HL-60 (cell line): ENCODE results near the gene HIRA.

Experiments
- DNase-seq, 2 experiments: peaks; one replicate each; pipeline ENCODE4 v3.0.0-alpha.2; 2010 to 2020; ENCODE audit warnings: low read depth in 1 of 2, low spot score in 1 of 2
- H3K27ac ChIP-seq: fragments of 250-450 bp; sonication (Bioruptor Pico); replicated peaks from 2 replicates; pipeline ENCODE4 v1.5.1; 2020; ENCODE audit warnings: mild to moderate bottlenecking, moderate library complexity
- H3K27me3 ChIP-seq: fragments of 250-450 bp; sonication (Bioruptor Pico); 2 replicates; pipeline ENCODE4 v1.5.1; 2021; ENCODE audit warnings: mild to moderate bottlenecking, moderate library complexity; ENCODE audit not compliant: insufficient read depth, poor library complexity, severe bottlenecking
- H3K4me3 ChIP-seq: replicated peaks from 2 replicates; pipeline ENCODE4 v1.5.1; 2011; ENCODE audit warnings: mild to moderate bottlenecking, control low read depth, low read length; ENCODE audit not compliant: insufficient read depth
- GABPA ChIP-seq: IDR thresholded peaks from 2 replicates; pipeline ENCODE4 v1.6.1; 2012; ENCODE audit warnings: low read depth
- POLR2AphosphoS5 ChIP-seq: IDR thresholded peaks from 2 replicates; pipeline ENCODE4 v1.6.1; 2012; ENCODE audit warnings: low read depth
- REST ChIP-seq: IDR thresholded peaks from 2 replicates; pipeline ENCODE4 v1.6.1; 2012; ENCODE audit warnings: low read depth; ENCODE audit not compliant: insufficient replicate concordance
- SPI1 ChIP-seq: IDR thresholded peaks from 2 replicates; pipeline ENCODE4 v1.6.1; 2012; ENCODE audit warnings: low read depth, mild to moderate bottlenecking, borderline replicate concordance
- TF ChIP-seq, protein P1 (sequence below): IDR thresholded peaks from one replicate; pipeline ENCODE4 v1.5.1; 2011; ENCODE audit warnings: low read length, control low read depth, inconsistent platforms; ENCODE audit not compliant: insufficient read depth

The HIRA gene

DNA sequence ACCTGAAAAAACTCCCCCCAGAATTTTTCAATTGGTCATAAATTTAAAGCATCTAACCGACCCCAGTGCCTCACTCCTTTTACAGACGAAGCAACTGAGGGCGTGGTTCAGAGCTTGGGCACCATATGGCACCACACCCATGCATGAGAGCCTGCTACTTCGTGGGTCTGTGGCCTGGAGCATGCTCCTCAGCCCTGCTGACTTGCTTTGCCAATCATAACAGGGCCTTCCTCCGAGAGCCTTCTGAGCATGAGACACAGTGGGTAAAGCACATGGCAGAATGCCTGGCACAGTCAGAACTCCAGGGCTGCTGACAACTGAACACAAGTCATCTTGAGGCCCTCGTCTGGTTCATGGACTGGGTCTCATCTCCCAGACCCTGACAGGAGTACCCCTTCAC is 33.3 kb downstream of the HIRA start:
- Histone ChIP-seq H3K27ac (no peak overlapping the region), H3K4me3 (no peak overlapping the region), H3K27me3 (no peaks in the 10 kb centered on the region)
- TF ChIP-seq GABPA (no peak), SPI1 (no peak), REST (no peak), POLR2AphosphoS5 (no peak)
- TF ChIP-seq, protein P1, sequence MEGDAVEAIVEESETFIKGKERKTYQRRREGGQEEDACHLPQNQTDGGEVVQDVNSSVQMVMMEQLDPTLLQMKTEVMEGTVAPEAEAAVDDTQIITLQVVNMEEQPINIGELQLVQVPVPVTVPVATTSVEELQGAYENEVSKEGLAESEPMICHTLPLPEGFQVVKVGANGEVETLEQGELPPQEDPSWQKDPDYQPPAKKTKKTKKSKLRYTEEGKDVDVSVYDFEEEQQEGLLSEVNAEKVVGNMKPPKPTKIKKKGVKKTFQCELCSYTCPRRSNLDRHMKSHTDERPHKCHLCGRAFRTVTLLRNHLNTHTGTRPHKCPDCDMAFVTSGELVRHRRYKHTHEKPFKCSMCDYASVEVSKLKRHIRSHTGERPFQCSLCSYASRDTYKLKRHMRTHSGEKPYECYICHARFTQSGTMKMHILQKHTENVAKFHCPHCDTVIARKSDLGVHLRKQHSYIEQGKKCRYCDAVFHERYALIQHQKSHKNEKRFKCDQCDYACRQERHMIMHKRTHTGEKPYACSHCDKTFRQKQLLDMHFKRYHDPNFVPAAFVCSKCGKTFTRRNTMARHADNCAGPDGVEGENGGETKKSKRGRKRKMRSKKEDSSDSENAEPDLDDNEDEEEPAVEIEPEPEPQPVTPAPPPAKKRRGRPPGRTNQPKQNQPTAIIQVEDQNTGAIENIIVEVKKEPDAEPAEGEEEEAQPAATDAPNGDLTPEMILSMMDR, result no peak
- DNase-seq, result no peak

- H3K4me3 ChIP-seq, result no peak overlapping the region
- no peak overlapping the region for H3K27ac ChIP-seq
- TF ChIP-seq SPI1 (no peak), GABPA (no peak), POLR2AphosphoS5 (no peak), REST (no peak)
- TF ChIP-seq, protein P1, result no peak
- H3K27me3 ChIP-seq, result no peaks in the 10 kb centered on the region
- DNase-seq, result no peak
These were observed 33.8 kb downstream of the HIRA start for GRCh38 chr22:19397734-19398104.

DNA sequence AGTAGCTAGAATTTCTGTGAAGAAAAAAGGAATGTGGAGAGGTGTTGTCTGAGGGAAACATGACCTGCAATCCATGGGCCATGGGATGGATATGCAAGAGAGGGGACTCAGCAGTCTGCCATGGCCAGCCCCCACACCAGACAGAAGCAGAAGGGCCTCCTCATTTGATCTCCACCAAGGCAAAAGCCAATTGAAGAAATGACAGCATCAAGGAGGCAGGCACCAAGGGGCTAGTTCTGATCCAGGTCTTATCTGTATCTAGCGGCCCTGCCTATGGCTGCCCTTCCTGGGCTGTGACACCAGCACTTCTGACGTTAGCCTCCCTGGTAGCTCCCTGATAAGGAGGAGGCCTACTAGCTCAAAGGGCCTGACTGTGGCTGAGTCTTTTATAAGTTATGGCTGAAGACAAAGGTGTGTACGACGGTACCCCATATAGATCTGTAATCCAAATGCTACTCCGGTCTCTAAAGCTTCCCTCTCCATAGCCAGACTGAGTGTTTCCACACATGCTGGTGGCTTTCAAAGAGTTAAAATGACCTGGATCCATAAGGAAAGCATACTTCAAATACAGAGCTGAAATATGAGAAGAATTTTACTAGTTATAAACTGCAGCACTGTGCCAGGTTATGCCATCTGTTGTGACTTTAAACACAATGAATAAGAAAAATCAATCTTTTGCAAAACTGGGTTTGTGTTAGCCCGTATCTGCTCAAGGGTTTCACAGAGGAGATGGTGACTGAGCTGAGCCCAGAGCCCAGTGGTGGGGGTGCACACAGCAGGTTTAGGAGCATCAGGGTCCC is 34.4 kb downstream of the HIRA start:
- no peak overlapping the region for H3K27ac ChIP-seq
- no peak for DNase-seq
- TF ChIP-seq, protein P1, result no peak
- TF ChIP-seq SPI1 (no peak), GABPA (no peak), REST (no peak), POLR2AphosphoS5 (no peak)

More for the DNA sequence above, 34.4 kb downstream of the HIRA start:
- no peaks in the 10 kb centered on the region for H3K27me3 ChIP-seq
- no peak overlapping the region for H3K4me3 ChIP-seq
